Measurements from ENCODE around the gene KRTAP3-2.

DNA sequence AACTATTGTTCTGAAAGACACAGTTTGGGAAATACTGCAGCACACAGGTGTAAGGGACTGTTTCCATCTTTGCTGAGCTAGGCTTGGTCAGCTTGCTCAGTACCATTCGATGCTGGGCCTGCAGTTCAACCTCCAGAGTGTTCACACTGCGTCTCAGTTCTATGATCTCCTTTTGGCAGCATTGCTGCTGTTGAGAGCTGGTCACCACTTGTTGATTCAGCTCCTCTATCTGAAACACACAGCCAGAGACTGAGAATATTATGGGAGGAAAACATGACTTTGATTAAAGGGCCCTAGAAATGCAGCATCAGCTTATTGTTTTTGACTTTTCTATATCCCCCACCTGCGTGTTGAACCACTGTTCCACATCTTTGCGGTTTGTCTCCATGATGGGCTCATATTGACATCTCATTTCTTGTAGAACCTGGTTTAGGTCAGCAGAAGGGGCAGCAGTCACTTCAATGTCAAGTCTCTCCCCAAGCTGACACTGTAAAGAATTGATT is 37.6 kb downstream of the KRTAP3-2 start:
- TF ChIP-seq, protein P1, sequence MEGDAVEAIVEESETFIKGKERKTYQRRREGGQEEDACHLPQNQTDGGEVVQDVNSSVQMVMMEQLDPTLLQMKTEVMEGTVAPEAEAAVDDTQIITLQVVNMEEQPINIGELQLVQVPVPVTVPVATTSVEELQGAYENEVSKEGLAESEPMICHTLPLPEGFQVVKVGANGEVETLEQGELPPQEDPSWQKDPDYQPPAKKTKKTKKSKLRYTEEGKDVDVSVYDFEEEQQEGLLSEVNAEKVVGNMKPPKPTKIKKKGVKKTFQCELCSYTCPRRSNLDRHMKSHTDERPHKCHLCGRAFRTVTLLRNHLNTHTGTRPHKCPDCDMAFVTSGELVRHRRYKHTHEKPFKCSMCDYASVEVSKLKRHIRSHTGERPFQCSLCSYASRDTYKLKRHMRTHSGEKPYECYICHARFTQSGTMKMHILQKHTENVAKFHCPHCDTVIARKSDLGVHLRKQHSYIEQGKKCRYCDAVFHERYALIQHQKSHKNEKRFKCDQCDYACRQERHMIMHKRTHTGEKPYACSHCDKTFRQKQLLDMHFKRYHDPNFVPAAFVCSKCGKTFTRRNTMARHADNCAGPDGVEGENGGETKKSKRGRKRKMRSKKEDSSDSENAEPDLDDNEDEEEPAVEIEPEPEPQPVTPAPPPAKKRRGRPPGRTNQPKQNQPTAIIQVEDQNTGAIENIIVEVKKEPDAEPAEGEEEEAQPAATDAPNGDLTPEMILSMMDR (IDR thresholded peaks at IDR 0.05; ENCODE audit: low read length) = no peak
- no peak for TF ChIP-seq EZH2 (optimal IDR thresholded peaks at IDR 0.05; ENCODE audit: low read depth, low read length)
